Measurements from ENCODE around the gene MEFV. TPM values are rescaled to one million over a fixed set of nuclear protein-coding genes. Genes with fewer than 3 reads are reported as not detected.

The MEFV gene
- total and polyA plus RNA-seq, 2 of the 4 experiments (the other 2 are of a cell fraction): not detected

GRCh38 chr16:3254309-3254708 is 2.1 kb downstream of the MEFV start:
- Histone ChIP-seq H4K5ac (ENCODE audit: low read depth, low read length) (no peak overlapping the region), H2AK9ac (replicated peaks; ENCODE audit: low read depth, low read length, poor library complexity) (no peak overlapping the region), H2AK5ac (ENCODE audit: low read depth, low read length) (no peak overlapping the region), H3K9me1 (ENCODE audit: insufficient read depth, low read length) (no peaks in the 10 kb centered on the region), H3K9me3 (ENCODE audit: control insufficient read depth, insufficient read depth, low read length) (no peaks in the 10 kb centered on the region; the same call in 1 of the 2 replicates), H3K56ac (ENCODE audit: extremely low read depth, insufficient read depth, low read length) (no peak overlapping the region), H3K14ac (replicated peaks; ENCODE audit: low read depth, low read length) (no peak overlapping the region), H2BK20ac (ENCODE audit: low read depth, low read length) (no peak overlapping the region), H2BK15ac (ENCODE audit: low read depth, low read length) (no peak overlapping the region), H3K27ac (ENCODE audit: insufficient read depth, low read length) (no peak overlapping the region), H3K4me2 (ENCODE audit: low read depth, low read length) (no peak overlapping the region), H2AFZ (replicated peaks; ENCODE audit: low read length, poor library complexity) (no peak overlapping the region), H3K36me3 (ENCODE audit: control insufficient read depth, insufficient read depth, low read length) (no peaks in the 10 kb centered on the region), H3K4me1 (ENCODE audit: control insufficient read depth, insufficient read depth, low read length) (no peaks in the 10 kb centered on the region), H4K20me1 (ENCODE audit: insufficient read depth, low read length) (no peaks in the 10 kb centered on the region), H3K9ac (ENCODE audit: low read depth, low read length) (no peak overlapping the region), H3K79me1 (ENCODE audit: low read depth in 1 of 2, low read length in 2 of 2) (no peaks in the 10 kb centered on the region), H3K4me3 (ENCODE audit: insufficient read depth, low read depth, low read length) (no peak overlapping the region), H2BK5ac (ENCODE audit: low read depth, low read length, poor library complexity, severe bottlenecking) (no peak overlapping the region), H4K91ac (ENCODE audit: insufficient read depth, low read depth, low read length) (no peak overlapping the region), H3K23ac (ENCODE audit: low read depth, low read length) (no peak overlapping the region), H3K4ac (ENCODE audit: low read depth, low read length) (no peak overlapping the region), H3K18ac (ENCODE audit: low read depth, low read length) (no peak overlapping the region), H2BK120ac (ENCODE audit: low read depth, low read length) (no peak overlapping the region), H3K27me3 (ENCODE audit: control insufficient read depth, insufficient read depth, low read length) (peaks cover 23% of the 10 kb centered on the region), H4K8ac (ENCODE audit: low read depth in 2 of 2, low read length in 2 of 2) (no peak overlapping the region)
- TF ChIP-seq RCOR1 (IDR thresholded peaks at IDR 0.05; ENCODE audit: insufficient replicate concordance, low read length) (no peak), CTCF (conservative IDR thresholded peaks at IDR 0.05; ENCODE audit: low read depth, low read length) (no peak), RAD21 (IDR thresholded peaks at IDR 0.05; ENCODE audit: low read length) (no peak), MAZ (IDR thresholded peaks at IDR 0.05; ENCODE audit: borderline replicate concordance, low read depth, low read length) (no peak), MAFK (IDR thresholded peaks at IDR 0.05; ENCODE audit: low read depth, low read length) (no peak), SMC3 (IDR thresholded peaks at IDR 0.05; ENCODE audit: low read depth, low read length) (no peak), FOS (IDR thresholded peaks at IDR 0.05; ENCODE audit: low read depth, low read length) (no peak), CEBPB (IDR thresholded peaks at IDR 0.05; ENCODE audit: low read depth, low read length) (no peak), RFX5 (IDR thresholded peaks at IDR 0.05; ENCODE audit: low read depth, low read length) (no peak), BHLHE40 (IDR thresholded peaks at IDR 0.05; ENCODE audit: low read depth, low read length) (no peak), CHD1 (IDR thresholded peaks at IDR 0.05; ENCODE audit: low read depth, low read length) (no peak), MXI1 (IDR thresholded peaks at IDR 0.05; ENCODE audit: borderline replicate concordance, low read depth, low read length) (no peak), POLR2A (IDR thresholded peaks at IDR 0.05; ENCODE audit: low read depth, low read length) (no peak), NFE2L2 (IDR thresholded peaks at IDR 0.05; ENCODE audit: low read depth, low read length) (no peak), ELK1 (IDR thresholded peaks at IDR 0.05; ENCODE audit: borderline replicate concordance, low read depth, low read length) (no peak)
- TF ChIP-seq, protein P1, sequence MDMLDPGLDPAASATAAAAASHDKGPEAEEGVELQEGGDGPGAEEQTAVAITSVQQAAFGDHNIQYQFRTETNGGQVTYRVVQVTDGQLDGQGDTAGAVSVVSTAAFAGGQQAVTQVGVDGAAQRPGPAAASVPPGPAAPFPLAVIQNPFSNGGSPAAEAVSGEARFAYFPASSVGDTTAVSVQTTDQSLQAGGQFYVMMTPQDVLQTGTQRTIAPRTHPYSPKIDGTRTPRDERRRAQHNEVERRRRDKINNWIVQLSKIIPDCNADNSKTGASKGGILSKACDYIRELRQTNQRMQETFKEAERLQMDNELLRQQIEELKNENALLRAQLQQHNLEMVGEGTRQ (IDR thresholded peaks at IDR 0.05; ENCODE audit: low read depth, low read length): no peak
- ChIA-PET POLR2A (ENCODE audit: unreplicated experiment) (no interaction called here), CTCF (no interaction called here)
- WGBS, 2 experiments (ENCODE audit: extremely low coverage in 2 of 2, insufficient read length in 1 of 2): 34% methylated on average over 15 of the region's 35 CpGs; no CpG with 5 or more reads in 1 of the 2 experiments
- in situ Hi-C loops (cut with MboI; ENCODE audit: low sequenced_read_pairs) (no loop called here), intact Hi-C loops (cut with micrococcal nuclease) (no loop called here), dilution Hi-C loops (cut with HindIII; ENCODE audit: low sequenced_read_pairs, unreplicated experiment) (no loop called here)
- DNase-seq: no peak
- BruUV-seq (replicated peaks): no TSS peak
- no peak for ATAC-seq (ENCODE audit: low read depth)

All from IMR-90 (cell line).